Suprapubic skin (tissue), 4 donors: ENCODE measurements around the gene CHN1.

ENCODE experiments used
- CTCF ChIP-seq, 2 donors: fragments of 200-600 bp in 1 of 2; fragments of 450-650 bp in 1 of 2; sonication (generic) in 1 of 2; IDR thresholded peaks; one replicate each; pipeline ENCODE4 v1.5.1; 2016 to 2019; ENCODE audit warnings: antibody characterized with exemption in 2 of 2, mild to moderate bottlenecking in 1 of 2, moderate library complexity in 1 of 2
- POLR2A ChIP-seq, 2 donors: fragments of 450-650 bp; IDR thresholded peaks; one replicate each; pipeline ENCODE4 v1.6.1; 2017; ENCODE audit warnings: antibody characterized with exemption in 2 of 2, mild to moderate bottlenecking in 2 of 2, moderate library complexity in 2 of 2
- POLR2AphosphoS5 ChIP-seq, 3 donors: sonication (generic); formaldehyde crosslinking; IDR thresholded peaks; one replicate each; pipeline ENCODE4 v1.6.1; 2017; ENCODE audit warnings: antibody characterized with exemption in 3 of 3

DNA sequence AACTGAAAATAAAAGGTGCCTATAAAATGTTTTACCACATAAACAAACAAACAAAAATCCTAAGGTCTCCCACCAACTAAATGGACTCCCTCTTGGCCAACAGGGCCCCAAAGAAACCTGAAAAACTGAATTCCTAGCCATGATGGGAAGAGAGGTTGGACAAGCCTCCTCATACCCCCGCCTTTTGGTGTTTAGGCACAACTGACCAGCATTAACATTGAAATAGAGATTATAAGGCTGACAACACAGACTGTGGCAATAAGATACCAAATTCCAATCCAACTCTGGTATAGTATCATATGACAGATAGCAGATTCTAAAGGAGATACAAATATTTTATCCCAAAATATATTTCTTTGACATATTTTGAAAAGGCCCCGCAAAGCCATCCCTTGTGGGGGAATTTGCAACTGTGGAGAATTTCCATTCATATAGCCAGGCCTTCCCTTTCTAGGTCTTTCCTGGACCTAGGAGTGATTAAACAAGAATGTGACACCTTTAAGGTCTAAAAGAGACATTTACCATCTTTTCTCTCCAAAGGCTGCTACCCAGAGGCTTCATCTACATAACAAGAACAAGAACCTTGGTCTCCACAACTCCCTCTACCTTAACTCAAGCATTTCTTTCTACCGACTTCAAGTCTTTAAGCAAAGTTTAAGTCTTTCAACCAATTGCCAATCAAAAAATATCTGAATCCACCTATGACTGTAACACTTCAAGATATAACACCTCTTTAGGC, 80.0 kb downstream of the CHN1 start:
- TF ChIP-seq POLR2AphosphoS5 (IDR thresholded peaks at IDR 0.05) = no peak
- no peak for TF ChIP-seq CTCF (IDR thresholded peaks at IDR 0.05)
- TF ChIP-seq POLR2A (IDR thresholded peaks at IDR 0.05) = no peak
